ENCODE results near the gene FBXO9.

The FBXO9 gene

GRCh38 chr6:53134601-53135235 is 69.5 kb downstream of the FBXO9 start:
- DNase-seq: no peak

DNA sequence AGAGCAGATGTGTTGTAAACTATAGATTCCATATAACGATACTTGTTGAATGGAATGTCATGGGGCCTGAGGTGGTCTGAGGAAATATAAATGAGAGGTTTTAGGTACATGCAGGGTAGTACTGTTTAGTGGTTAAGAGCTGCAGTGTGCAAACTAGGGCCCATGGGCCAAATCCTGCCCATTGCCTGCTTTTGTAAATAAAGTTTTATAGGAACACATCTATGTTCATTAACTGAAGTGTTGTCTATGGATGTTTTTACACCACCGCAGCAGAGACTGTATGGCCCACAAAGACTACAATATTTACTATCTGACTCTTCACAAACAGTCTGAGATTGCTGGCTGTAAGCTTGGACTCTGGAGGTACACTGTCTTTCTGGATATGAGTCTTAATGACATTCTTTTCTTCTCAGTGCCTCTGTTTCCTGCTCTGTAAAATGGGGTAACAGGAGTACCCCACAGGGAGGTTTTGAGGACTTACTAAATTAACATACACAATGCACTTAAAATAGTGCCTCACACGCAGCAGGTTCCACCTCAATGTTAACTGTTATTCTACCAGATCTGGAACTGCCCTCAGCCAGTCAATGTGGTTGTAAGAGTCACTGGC is 70.9 kb downstream of the FBXO9 start:
- DNase-seq: no peak

DNA sequence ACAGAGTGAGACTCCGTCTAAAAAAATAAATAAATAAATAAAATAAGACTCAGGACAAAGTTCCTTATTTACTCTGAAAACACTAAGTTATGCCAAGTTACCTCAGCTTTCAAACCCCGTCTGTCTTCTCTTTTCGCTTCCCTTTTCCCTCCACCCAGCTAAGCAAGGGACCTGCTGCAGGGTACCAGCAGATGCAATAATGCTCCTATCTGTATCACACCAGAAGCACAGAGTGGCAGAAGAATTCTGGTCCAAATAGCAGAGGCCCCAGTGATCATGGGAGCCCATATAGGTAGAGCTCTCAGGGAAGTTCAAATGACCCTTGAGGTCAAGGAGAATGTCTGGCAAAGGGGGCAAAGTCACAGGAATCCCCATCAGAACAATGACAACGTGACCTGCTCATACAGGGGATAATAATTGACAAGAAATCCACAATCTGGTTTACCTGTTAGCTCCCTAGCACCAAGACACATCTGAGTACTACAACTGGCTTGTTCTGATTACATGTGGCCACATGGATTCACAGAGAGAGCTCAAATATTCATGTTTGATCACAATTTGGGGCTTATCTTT is 74.7 kb downstream of the FBXO9 start:
- peak in 1 of 51 donors; percentile 0 for DNase-seq

DNA sequence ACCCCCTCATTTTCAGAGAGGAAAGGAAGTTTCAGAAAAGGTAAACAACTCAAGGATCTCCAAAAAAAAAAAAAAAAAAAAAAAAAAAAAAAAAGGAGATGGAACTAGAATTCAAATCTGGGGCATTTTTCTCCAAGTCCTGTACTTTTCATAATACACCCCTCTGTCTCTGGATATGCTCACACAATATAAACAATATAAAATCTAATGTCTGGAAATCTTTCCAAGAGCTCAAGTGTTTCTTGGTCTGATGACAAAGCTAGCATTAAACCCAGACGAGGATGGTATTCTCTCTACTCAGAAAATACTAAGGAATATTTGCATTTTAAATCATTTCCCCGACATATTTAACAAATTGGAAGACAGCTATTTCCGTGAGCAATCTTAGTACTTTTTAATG is 77.6 kb downstream of the FBXO9 start:
- DNase-seq: no peak

DNA sequence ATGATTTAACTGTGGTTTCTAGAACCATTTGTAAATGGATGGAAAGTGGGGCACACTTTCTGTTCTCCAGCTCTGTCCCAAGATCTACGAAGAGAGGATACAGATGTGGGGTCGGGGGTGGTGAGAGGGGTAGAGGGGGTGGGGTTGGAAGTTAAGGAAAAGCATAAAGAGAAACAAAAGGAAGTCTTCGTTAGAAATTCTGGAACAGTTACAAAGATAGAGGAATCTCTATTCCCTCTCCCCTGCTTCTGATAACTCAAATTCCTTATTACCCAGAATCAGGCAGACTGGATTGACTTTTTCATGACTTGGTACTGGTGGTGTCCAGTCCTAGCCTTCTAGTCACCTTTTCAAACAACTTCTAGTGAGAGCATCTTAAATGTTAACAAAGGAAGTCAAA is 78.5 kb downstream of the FBXO9 start:
- DNase-seq: no peak

DNA sequence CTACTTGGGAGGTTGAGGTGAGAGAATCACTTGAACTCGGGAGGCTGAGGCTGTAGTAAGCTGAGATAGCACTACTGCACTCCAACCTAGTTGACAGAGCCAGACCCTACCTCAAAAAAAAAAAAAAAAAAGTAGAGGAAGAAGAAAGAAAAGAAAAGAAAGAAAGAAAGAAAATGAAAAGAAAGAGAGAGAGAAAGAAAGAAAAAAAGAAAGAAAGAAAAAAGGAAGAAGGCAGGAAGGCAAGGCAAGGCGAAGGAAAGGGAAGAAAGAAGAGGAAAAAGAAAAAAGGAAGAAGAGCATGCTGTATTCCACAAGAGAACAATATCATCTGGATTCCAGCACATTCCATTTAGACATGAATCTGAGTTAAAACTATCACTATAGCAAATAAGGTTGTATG is 79.6 kb downstream of the FBXO9 start:
- DNase-seq: no peak

- DNase-seq: no peak
Measured at GRCh38 chr6:53148684-53149083, 83.5 kb downstream of the FBXO9 start, which contains the start of gene GCM1. TSS of gene GCM1 (minus strand) at chr6:53148841. CDS start at chr6:53145632, 3,209 bp downstream.
